NB4 (cell line): ENCODE results near the gene NTSR2.

ENCODE experiments used
- DNase-seq: peaks from one replicate; pipeline ENCODE4 v3.0.0; 2010; ENCODE audit warnings: low read depth
- H3K4me3 ChIP-seq: one replicate; pipeline ENCODE4 v1.5.1; 2011; ENCODE audit warnings: mild to moderate bottlenecking, low read depth, low read length, moderate library complexity
- MAX ChIP-seq: IDR thresholded peaks from 2 replicates; pipeline ENCODE4 v1.6.1; 2011; ENCODE audit warnings: low read depth, low read length
- MYC ChIP-seq: IDR thresholded peaks from 2 replicates; pipeline ENCODE4 v1.6.1; 2011; ENCODE audit warnings: low read depth, low read length
- POLR2A ChIP-seq: IDR thresholded peaks from 2 replicates; pipeline ENCODE4 v1.6.1; 2011; ENCODE audit warnings: mild to moderate bottlenecking; ENCODE audit not compliant: insufficient read length; ENCODE audit errors: extremely low read depth
- TF ChIP-seq, protein P1 (sequence below): IDR thresholded peaks from one replicate; pipeline ENCODE4 v1.5.1; 2012; ENCODE audit warnings: low read depth, low read length

Gene NTSR2

DNA sequence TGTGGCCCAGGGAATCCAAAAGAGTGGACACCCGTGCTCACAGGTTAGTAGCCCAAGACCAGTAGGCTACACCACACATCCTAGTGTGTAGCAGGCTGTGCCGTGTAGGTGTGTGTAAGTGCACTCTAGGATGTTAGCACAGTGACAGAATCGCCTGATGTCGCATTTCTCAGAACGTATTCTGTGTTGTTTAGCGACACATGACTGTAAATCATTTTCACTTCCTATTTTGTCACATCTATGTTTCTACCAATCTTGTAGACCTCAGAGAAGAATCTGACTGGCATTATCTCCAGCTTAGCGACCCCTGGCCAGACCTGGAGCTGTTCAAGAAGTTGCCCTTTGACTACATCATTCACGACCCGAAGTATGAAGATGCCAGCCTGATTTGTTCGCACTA is 45.1 kb downstream of the NTSR2 start:
- no peak for DNase-seq
- TF ChIP-seq MYC (no peak), POLR2A (no peak)
- TF ChIP-seq, protein P1, sequence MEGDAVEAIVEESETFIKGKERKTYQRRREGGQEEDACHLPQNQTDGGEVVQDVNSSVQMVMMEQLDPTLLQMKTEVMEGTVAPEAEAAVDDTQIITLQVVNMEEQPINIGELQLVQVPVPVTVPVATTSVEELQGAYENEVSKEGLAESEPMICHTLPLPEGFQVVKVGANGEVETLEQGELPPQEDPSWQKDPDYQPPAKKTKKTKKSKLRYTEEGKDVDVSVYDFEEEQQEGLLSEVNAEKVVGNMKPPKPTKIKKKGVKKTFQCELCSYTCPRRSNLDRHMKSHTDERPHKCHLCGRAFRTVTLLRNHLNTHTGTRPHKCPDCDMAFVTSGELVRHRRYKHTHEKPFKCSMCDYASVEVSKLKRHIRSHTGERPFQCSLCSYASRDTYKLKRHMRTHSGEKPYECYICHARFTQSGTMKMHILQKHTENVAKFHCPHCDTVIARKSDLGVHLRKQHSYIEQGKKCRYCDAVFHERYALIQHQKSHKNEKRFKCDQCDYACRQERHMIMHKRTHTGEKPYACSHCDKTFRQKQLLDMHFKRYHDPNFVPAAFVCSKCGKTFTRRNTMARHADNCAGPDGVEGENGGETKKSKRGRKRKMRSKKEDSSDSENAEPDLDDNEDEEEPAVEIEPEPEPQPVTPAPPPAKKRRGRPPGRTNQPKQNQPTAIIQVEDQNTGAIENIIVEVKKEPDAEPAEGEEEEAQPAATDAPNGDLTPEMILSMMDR: no peak
- H3K4me3 ChIP-seq: no peak overlapping the region

DNA sequence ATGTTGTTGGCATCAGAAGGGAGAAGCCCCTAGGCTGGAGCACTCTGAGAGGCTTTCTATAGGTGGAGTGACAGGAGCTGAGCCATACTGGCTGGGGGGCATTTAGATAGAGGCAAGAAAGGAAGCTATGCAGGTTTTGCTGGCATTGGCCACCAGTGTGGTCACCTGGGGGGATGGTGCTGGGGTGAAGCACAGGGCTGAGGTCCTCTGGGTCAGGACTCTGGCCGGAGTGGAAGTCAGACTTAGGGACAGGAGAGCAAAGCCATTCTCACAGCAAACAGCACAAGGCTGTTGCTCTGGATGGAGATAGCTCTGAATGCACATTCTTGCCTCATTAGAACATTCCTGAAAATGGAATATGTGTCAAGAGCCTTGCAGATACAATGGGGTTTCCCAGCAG is 47.4 kb downstream of the NTSR2 start:
- no peak for DNase-seq
- no peak for TF ChIP-seq MYC
- TF ChIP-seq, protein P1: no peak
- TF ChIP-seq MAX: no peak
- no peak for TF ChIP-seq POLR2A
- no peak overlapping the region for H3K4me3 ChIP-seq

DNA sequence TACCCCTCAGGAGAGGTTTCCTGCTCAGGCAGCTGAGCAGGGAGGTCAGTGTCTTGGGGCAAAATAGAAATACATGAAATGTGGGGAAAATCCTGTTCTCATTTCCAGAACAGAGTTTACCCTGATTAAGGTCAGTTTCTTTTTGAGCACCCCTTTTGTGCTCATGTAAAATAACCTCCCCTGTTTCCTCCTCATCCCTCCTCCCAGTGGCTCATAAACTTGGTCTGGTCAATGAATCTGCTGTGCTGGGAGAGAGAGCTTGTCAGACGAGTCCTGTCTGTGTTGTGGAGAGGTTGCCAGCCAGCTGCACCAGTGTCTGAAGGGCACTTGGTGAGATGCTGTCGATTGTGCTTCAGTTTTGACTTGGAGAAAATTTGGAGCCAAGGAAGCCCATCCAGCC is 48.6 kb downstream of the NTSR2 start:
- DNase-seq: no peak
- no peak for TF ChIP-seq POLR2A
- no peak for TF ChIP-seq MYC
- TF ChIP-seq MAX: no peak
- TF ChIP-seq, protein P1: no peak
- H3K4me3 ChIP-seq: no peak overlapping the region

- DNase-seq: no peak
- no peak overlapping the region for H3K4me3 ChIP-seq
- TF ChIP-seq MAX (no peak), POLR2A (no peak), MYC (no peak)
- TF ChIP-seq, protein P1: no peak
These were observed 51.3 kb downstream of the NTSR2 start for GRCh38 chr2:11618708-11619062.

- TF ChIP-seq MAX (no peak), POLR2A (no peak), MYC (no peak)
- TF ChIP-seq, protein P1: no peak
- no peak overlapping the region for H3K4me3 ChIP-seq
- DNase-seq: no peak
These were observed 51.8 kb downstream of the NTSR2 start for GRCh38 chr2:11617984-11618707.

DNA sequence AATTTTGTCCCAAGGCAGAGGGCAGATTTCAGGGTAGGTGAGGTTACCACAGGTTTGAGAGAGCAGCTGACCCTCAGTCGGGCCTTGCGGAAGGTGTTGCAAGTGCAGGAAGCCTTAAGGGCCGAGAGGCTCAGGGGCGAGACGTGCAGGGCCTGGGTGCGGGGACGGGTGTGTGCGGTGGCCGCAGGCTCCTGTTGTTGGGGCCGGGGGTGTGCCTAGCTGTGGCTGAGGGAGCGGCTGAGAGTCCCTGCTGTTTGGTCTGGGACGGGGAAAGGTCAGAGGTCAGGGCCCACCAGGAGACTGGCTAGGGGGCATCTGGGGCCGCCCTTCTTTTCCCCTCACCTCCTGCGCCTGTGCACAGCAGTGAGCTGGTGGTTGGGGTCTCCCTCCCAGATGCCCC is 52.5 kb downstream of the NTSR2 start:
- no peak for TF ChIP-seq MAX
- no peak for TF ChIP-seq MYC
- TF ChIP-seq, protein P1: no peak
- no peak for TF ChIP-seq POLR2A
- no peak for DNase-seq
- H3K4me3 ChIP-seq: no peak overlapping the region
